DOHH2 (cell line): ENCODE data around the gene CFL2.

ENCODE experiments used
- H3F3A ChIP-seq: fragments of 200-600 bp; sonication (generic), shearing (Covaris generic); 2 replicates; pipeline ENCODE4 v1.6.0; 2016; ENCODE audit warnings: antibody characterized with exemption, mild to moderate bottlenecking; ENCODE audit not compliant: control insufficient read depth, insufficient read depth
- H3K27ac ChIP-seq: fragments of 200-600 bp; sonication (generic); 2 replicates; pipeline ENCODE4 v1.5.1; 2014; ENCODE audit warnings: low read depth, mild to moderate bottlenecking, low read length, moderate library complexity
- H3K27me3 ChIP-seq: fragments of 200-600 bp; sonication (generic); 2 replicates; pipeline ENCODE4 v1.6.1; 2014; ENCODE audit warnings: mild to moderate bottlenecking, low read length, mixed read lengths; ENCODE audit not compliant: control insufficient read depth
- H3K36me3 ChIP-seq: fragments of 200-600 bp; sonication (generic); 2 replicates; pipeline ENCODE4 v1.6.1; 2014; ENCODE audit warnings: mild to moderate bottlenecking, low read length, moderate library complexity, mixed read lengths; ENCODE audit not compliant: control insufficient read depth
- H3K4me1 ChIP-seq: fragments of 200-600 bp; sonication (generic); 2 replicates; pipeline ENCODE4 v1.6.1; 2014; ENCODE audit warnings: mild to moderate bottlenecking, low read length, mixed read lengths; ENCODE audit not compliant: control insufficient read depth
- H3K4me2 ChIP-seq: fragments of 200-600 bp; sonication (generic); 2 replicates; pipeline ENCODE4 v1.6.0; 2014; ENCODE audit warnings: mild to moderate bottlenecking, low read length, moderate library complexity
- H3K4me3 ChIP-seq: fragments of 200-600 bp; sonication (generic); 2 replicates; pipeline ENCODE4 v1.5.1; 2014; ENCODE audit warnings: mild to moderate bottlenecking, low read length, mixed read lengths
- H3K79me2 ChIP-seq: fragments of 200-600 bp; sonication (generic); 2 replicates; pipeline ENCODE4 v1.6.1; 2014; ENCODE audit warnings: mild to moderate bottlenecking, low read length, mixed read lengths; ENCODE audit not compliant: control insufficient read depth
- H3K9me2 ChIP-seq: fragments of 200-600 bp; sonication (generic); replicated peaks from 2 replicates; pipeline ENCODE4 v1.6.1; 2014; ENCODE audit warnings: mild to moderate bottlenecking, low read length, mixed read lengths; ENCODE audit not compliant: control insufficient read depth
- H3K9me3 ChIP-seq: fragments of 200-600 bp; sonication (generic); 2 replicates; pipeline ENCODE4 v1.6.1; 2014; ENCODE audit warnings: antibody characterized with exemption, low read length, mixed read lengths; ENCODE audit not compliant: control insufficient read depth, insufficient read depth
- H4K20me1 ChIP-seq: fragments of 200-600 bp; sonication (generic); 2 replicates; pipeline ENCODE4 v1.6.0; 2014; ENCODE audit warnings: low read depth, mild to moderate bottlenecking, antibody characterized with exemption, low read length, moderate library complexity; ENCODE audit not compliant: control insufficient read depth, insufficient read depth
- CTCF ChIP-seq: fragments of 200-600 bp; sonication (generic); IDR thresholded peaks from one replicate; pipeline ENCODE4 v1.5.1; 2014; ENCODE audit warnings: antibody characterized with exemption, mild to moderate bottlenecking, low read depth, low read length; ENCODE audit not compliant: poor library complexity, severe bottlenecking
- EZH2phosphoT487 ChIP-seq: fragments of 200-600 bp; sonication (generic); IDR thresholded peaks from 2 replicates; pipeline ENCODE4 v1.6.1; 2017; ENCODE audit warnings: borderline replicate concordance, mild to moderate bottlenecking, antibody characterized with exemption, low read length, moderate library complexity, mixed read lengths

CFL2 gene

GRCh38 chr14:34714320-34715126 is at the start of gene CFL2:
Gene CFL2, minus strand, starts transcription at chr14:34714593. Its CDS starts 53 bp downstream, at chr14:34714540.
- Histone ChIP-seq H3K4me1 (peaks cover 52% of the 10 kb centered on the region), H3F3A (0 out of 2 replicates have a peak, but pooled peaks cover 4% of the 10 kb centered on the region), H3K36me3 (peaks cover 43% of the 10 kb centered on the region), H3K27ac (peak within 1 kb of the TSS; percentile 69), H3K79me2 (peaks cover 47% of the 10 kb centered on the region), H3K9me2 (no peaks in the 10 kb centered on the region), H3K9me3 (no peaks in the 10 kb centered on the region), H3K4me2 (peak within 1 kb of the TSS; percentile 88), H4K20me1 (no peaks in the 10 kb centered on the region), H3K27me3 (no peaks in the 10 kb centered on the region), H3K4me3 (peak within 1 kb of the TSS; percentile 86)
- TF ChIP-seq EZH2phosphoT487 (no peak), CTCF (no peak)

GRCh38 chr14:34755215-34755614 is 40.8 kb upstream of the CFL2 start:
- H3K9me3 ChIP-seq, result no peaks in the 10 kb centered on the region
- no peaks in the 10 kb centered on the region for H3K9me2 ChIP-seq
- peaks cover 20% of the 10 kb centered on the region for H3F3A ChIP-seq
- TF ChIP-seq CTCF (no peak), EZH2phosphoT487 (no peak)
- H3K36me3 ChIP-seq, result peaks cover 53% of the 10 kb centered on the region
- H3K27ac ChIP-seq, result no peak overlapping the region
- H4K20me1 ChIP-seq, result no peaks in the 10 kb centered on the region
- no peaks in the 10 kb centered on the region for H3K4me1 ChIP-seq
- no peak overlapping the region for H3K4me3 ChIP-seq
- H3K79me2 ChIP-seq, result no peaks in the 10 kb centered on the region
- no peaks in the 10 kb centered on the region for H3K27me3 ChIP-seq
- H3K4me2 ChIP-seq, result no peak overlapping the region

GRCh38 chr14:34754687-34755086 is 40.3 kb upstream of the CFL2 start:
- no peak for TF ChIP-seq CTCF
- no peak for TF ChIP-seq EZH2phosphoT487
- no peaks in the 10 kb centered on the region for H3K79me2 ChIP-seq
- H3K9me2 ChIP-seq, result no peaks in the 10 kb centered on the region
- no peak overlapping the region for H3K4me2 ChIP-seq
- no peaks in the 10 kb centered on the region for H3K27me3 ChIP-seq
- no peaks in the 10 kb centered on the region for H3K4me1 ChIP-seq
- H3K36me3 ChIP-seq, result peaks cover 48% of the 10 kb centered on the region
- H3K4me3 ChIP-seq, result no peak overlapping the region
- H3K27ac ChIP-seq, result no peak overlapping the region
- H3F3A ChIP-seq, result peaks cover 20% of the 10 kb centered on the region
- no peaks in the 10 kb centered on the region for H4K20me1 ChIP-seq
- H3K9me3 ChIP-seq, result no peaks in the 10 kb centered on the region
